Nucleus accumbens (tissue), 56 donors: ENCODE measurements around the gene CDK6.

Source experiments
- DNase-seq, 56 donors: peaks; one replicate each; lab custom pipeline; 2025; lab: John Stamatoyannopoulos, UW

The CDK6 gene

GRCh38 chr7:92830532-92831110 is 5.8 kb downstream of the CDK6 start:
- no peak for DNase-seq

- no peak for DNase-seq
These were observed 6.3 kb downstream of the CDK6 start for GRCh38 chr7:92830027-92830426.

- no peak for DNase-seq
These were observed 8.8 kb downstream of the CDK6 start for GRCh38 chr7:92827464-92828120.

- DNase-seq: no peak
These were observed 10.0 kb downstream of the CDK6 start for GRCh38 chr7:92826258-92826938.

- DNase-seq: no peak
These were observed 11.4 kb downstream of the CDK6 start for GRCh38 chr7:92824901-92825480.

- DNase-seq: no peak
These were observed 11.9 kb downstream of the CDK6 start for GRCh38 chr7:92824450-92824849.

GRCh38 chr7:92823042-92823441 is 13.3 kb downstream of the CDK6 start:
- no peak for DNase-seq

GRCh38 chr7:92820191-92820590 is 16.2 kb downstream of the CDK6 start:
- DNase-seq: no peak

- DNase-seq: no peak
These were observed 19.0 kb downstream of the CDK6 start for GRCh38 chr7:92817398-92817797.

GRCh38 chr7:92815412-92815811 is 21.0 kb downstream of the CDK6 start:
- DNase-seq: no peak

- no peak for DNase-seq
These were observed 22.9 kb downstream of the CDK6 start for GRCh38 chr7:92813390-92814024.

- DNase-seq: no peak
These were observed 25.2 kb downstream of the CDK6 start for GRCh38 chr7:92811158-92811557.

- DNase-seq: peak in 6 of 56 donors; percentile 2 to 29 (median 8)
These were observed 26.4 kb downstream of the CDK6 start for GRCh38 chr7:92809760-92810573.

- DNase-seq: no peak
These were observed 27.0 kb downstream of the CDK6 start for GRCh38 chr7:92809397-92809759.

GRCh38 chr7:92808635-92809034 is 27.7 kb downstream of the CDK6 start:
- no peak for DNase-seq

GRCh38 chr7:92808006-92808405 is 28.4 kb downstream of the CDK6 start:
- DNase-seq: no peak

GRCh38 chr7:92806496-92806895 is 29.9 kb downstream of the CDK6 start:
- DNase-seq: no peak

GRCh38 chr7:92802406-92802805 is 34.0 kb downstream of the CDK6 start:
- DNase-seq: no peak

GRCh38 chr7:92799446-92800211 is 36.7 kb downstream of the CDK6 start:
- no peak for DNase-seq
